Stimulated activated CD8-positive, alpha-beta memory T cell treated with anti-CD3 and anti-CD28 coated beads, Interleukin-7, amount 100 ng/mL, for 48 hours (primary cell): ENCODE results near the gene GCK.

Experiments
- DNase-seq, 2 donors: peaks; one replicate each; pipeline ENCODE4 v3.0.0-alpha.2; 2020; ENCODE audit warnings: low read depth in 1 of 2; ENCODE audit errors: extremely low read depth in 1 of 2

GCK gene

DNA sequence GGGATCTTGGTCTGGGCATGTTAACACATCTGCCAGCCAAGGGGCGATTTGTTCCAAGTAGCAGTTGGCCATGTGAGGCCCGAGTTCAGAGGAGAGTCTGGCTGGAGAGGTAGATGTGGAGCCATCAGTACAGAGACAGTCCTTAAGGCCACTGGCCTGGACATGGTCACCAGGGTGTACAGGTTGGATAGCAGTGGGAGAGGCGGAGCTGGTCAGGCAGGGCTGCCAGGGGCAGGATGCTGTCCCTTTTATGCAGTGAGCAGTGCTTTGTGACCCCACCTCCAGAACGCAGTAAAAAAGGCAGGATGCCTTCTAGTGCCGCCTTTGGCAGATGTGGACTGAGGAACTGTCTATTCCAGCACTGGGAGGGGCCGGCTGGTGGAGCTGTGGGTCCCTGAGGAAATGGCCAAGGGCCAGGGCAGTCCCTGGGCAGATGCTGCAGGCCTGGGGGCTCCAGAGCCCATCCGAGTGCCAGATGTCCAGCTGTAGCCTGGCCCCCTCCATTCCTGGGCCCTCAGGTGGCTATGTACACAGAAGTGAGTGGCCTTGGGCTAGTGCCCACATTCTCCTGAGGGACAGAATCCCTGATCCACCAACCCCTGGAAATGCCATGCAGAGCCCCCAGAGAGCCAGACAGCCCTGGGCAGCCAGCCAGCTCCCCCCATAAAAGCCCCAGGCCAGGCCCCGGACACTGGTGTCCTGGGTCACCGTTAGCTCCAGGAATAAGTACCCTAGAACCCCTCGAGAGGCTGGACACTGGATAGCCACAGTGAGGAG lies 31.0 kb downstream of the GCK start:
- no peak for DNase-seq

GRCh38 chr7:44157116-44158080 lies 31.8 kb downstream of the GCK start:
- DNase-seq, result no peak

DNA sequence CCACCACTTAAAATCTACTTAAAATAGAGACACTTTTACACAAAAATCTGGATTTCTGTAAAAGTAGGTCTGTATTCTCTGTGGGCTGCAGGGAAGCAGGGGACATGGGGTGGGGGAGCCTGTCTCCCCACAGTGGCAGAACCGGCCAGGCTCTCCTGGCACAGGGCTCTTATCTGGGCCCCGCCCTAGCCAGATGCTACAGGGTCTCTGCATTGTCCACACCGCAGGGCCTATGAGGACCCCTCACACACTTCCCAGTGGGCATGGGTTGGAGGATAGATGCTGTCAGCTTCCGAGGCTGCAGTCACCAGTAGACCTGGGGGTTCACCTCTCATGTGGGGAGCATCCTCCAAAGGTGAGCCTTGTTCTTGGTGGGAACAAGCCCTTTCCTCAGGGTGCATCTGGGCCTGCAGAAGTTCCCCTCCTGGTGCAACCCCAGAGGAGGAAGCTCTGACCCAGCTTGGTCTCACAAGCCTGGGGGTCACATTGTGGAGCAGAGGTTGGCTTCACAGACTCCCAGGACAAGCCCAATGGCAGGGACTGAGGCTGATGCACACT lies 32.7 kb downstream of the GCK start:
- no peak for DNase-seq

GRCh38 chr7:44155191-44156185 lies 33.8 kb downstream of the GCK start:
- DNase-seq, result no peak

- no peak for DNase-seq
Observed at GRCh38 chr7:44154703-44155102, 34.5 kb downstream of the GCK start.

DNA sequence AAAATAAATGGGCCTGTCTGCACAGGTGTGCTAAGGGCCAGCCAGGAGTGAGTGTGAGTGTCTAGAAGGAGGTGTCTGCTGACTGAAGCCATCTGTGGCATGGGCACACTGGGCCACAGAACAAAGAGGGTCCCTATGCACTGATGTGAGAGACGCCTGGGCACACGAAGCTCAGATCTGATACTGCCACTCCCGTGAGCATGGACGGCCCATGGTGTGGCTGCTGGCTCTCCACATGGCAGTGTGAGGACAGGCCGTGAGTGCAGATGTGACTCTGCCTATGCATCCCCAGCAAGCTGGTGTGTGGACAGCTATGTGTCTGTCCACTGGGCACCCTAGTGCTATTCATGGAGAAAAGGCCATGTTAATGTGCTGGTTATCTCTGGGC lies 35.3 kb downstream of the GCK start:
- DNase-seq, result no peak

DNA sequence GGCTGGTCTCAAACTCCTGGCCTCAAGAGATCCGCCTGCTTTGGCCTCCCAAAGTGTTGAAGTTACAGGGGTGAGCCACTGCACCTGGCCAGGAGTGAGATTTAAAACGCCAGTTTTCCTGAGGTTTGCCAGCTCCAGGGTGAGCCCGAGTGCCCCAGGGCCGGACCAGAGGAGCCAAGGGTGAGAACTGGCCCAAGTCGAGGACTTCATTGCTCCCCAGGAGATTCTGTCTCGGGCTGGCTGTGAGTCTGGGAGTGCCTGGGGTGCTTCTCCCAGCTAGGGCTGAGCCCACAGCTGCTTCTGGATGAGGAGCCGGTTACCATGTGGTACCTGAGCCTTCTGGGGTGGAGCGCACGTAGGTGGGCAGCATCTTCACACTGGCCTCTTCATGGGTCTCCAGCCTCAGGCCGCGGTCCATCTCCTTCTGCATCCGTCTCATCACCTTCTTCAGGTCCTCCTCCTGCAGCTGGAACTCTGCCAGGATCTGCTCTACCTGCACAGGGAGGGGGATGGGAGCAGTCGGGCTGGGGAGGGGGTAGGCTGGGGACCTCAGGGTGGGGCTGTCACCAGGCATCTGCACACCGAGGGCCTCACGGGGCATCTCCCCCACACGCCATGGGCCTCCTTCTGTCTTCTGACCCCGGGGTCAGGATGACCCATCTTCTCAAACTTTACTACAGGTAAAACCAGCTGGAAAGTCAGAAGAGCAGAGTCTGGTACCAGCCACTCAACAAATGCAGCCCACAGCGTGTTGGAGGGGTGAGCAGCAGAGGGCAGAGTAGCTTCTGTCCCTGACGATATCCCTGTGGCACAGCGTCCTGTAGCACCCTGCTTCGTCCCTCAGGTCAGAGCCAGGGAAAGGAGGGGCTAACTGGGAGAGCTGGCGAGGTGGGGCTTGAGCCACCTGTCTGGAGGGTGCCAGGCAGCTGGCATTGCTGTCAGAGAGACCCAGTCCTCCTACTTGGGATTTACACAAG lies 36.0 kb downstream of the GCK start:
- DNase-seq, result no peak

- DNase-seq, result no peak
Observed at GRCh38 chr7:44151956-44152355, 37.3 kb downstream of the GCK start.

DNA sequence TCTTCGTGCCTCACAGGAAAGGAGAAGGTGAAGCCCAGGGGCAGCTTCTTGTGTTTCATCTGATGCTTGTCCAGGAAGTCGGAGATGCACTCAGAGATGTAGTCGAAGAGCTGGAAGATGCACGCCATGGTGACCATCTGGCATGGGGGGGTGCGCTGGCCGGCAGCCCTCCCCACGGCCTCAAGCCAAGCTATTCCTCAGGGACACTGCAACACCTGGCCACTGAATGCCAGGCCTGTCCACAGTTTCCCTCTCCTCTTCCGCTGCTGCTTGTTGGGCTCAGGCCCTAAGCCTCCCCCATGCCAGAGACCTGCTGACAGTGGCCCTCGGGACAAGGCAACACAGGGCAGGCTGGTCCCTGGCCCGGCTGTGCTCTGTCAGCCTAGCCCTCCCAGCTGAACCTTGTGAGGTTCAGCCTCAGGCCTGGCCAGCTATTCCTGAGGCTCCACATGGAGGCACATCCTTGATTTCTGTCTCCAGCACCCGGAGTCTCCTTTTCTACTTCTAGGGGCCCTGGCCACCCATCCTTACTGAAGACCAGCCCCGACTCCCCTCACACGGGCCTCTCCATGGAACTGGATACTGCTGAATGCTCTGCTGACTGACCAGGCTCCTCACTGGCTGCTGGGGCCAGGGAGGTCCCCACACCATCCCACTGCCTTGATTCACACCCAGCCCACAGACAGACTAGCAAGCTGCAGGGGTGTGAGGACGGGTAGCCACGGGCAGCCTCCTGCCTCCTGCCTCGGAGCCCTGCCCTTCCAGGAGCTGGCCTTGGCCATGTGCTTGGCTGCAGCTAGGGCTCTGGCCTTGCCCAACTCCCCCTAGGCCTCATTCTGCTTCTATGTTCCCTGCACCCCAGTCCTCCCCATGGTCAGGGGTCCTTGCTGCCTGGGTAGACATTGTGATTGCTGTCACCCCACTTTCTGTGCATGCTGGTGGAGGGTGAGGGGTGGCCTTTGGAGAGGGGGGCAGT lies 38.0 kb downstream of the GCK start:
- no peak for DNase-seq

GRCh38 chr7:44150466-44150832 lies 38.8 kb downstream of the GCK start:
- DNase-seq, result no peak

DNA sequence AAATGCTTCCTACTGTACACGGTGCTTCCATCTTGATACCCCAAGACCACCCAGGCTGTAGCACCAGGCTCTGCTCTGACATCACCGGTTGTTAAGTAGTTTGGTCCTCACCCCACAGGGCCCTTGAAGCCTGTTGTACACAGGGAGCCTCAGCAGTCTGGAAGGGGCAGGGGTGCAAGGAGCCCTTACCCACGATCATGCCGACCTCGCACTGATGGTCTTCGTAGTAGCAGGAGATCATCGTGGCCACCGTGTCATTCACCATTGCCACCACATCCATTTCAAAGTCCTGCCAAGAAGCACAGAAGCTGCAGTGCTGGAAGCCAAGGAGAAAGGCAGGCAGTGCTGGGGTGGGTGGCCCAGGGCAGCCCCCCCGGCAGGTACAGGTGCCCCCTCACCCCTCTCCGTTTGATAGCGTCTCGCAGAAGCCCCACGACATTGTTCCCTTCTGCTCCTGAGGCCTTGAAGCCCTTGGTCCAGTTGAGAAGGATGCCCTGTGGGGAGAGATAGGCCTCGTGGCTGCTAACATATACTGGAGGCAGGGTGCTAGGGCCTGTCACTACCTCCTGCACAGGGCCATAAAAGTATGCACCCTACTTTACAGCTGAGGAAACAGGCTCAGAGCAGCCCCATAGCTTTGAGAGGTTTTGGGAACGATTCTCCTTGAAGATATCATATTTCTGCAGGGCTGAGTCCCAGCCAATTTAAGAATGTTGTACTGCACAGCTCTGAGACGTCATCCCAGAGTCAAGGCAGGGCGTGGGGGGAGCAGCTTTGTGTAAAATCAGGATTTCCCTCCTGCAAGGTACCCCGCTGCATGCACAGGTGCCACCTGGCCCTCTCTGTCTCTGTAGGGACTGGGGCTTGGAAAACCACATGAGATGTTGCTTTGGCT lies 39.4 kb downstream of the GCK start:
- no peak for DNase-seq

- no peak for DNase-seq
Observed at GRCh38 chr7:44148961-44149536, 40.2 kb downstream of the GCK start.

- no peak for DNase-seq
Observed at GRCh38 chr7:44148166-44148565, 41.1 kb downstream of the GCK start.

GRCh38 chr7:44147026-44147991 lies 41.9 kb downstream of the GCK start:
- no peak for DNase-seq
